Activated CD4-positive, alpha-beta T cell treated with anti-CD3 and anti-CD28 coated beads, Interleukin-2, amount 50 U/mL, for 48 hours (primary cell): ENCODE data around the gene TFCP2L1.

Experiments used
- DNase-seq, 2 experiments: peaks; one replicate each; pipeline ENCODE4 v3.0.0-alpha.2; 2020

Gene TFCP2L1

GRCh38 chr2:121218386-121218938 is 66.5 kb downstream of the TFCP2L1 start:
- no peak for DNase-seq

GRCh38 chr2:121217627-121218026 is 67.4 kb downstream of the TFCP2L1 start:
- DNase-seq: no peak

- no peak for DNase-seq
Observed at GRCh38 chr2:121214296-121214695, 70.7 kb downstream of the TFCP2L1 start.

GRCh38 chr2:121213386-121213785 is 71.6 kb downstream of the TFCP2L1 start:
- no peak for DNase-seq

GRCh38 chr2:121212661-121213325 is 72.2 kb downstream of the TFCP2L1 start:
- DNase-seq: no peak

GRCh38 chr2:121211689-121212151 is 73.3 kb downstream of the TFCP2L1 start:
- no peak for DNase-seq

- DNase-seq: no peak
Observed at GRCh38 chr2:121211251-121211650, 73.8 kb downstream of the TFCP2L1 start.

- no peak for DNase-seq
Observed at GRCh38 chr2:121210691-121211090, 74.3 kb downstream of the TFCP2L1 start.

GRCh38 chr2:121209014-121209610 is 75.9 kb downstream of the TFCP2L1 start:
- no peak for DNase-seq

- DNase-seq: no peak
Observed at GRCh38 chr2:121207494-121207893, 77.5 kb downstream of the TFCP2L1 start.

GRCh38 chr2:121205321-121205942 is 79.6 kb downstream of the TFCP2L1 start:
- DNase-seq: no peak

GRCh38 chr2:121203591-121204249 is 81.3 kb downstream of the TFCP2L1 start:
- DNase-seq: no peak

GRCh38 chr2:121202541-121203310 is 82.3 kb downstream of the TFCP2L1 start:
- no peak for DNase-seq

GRCh38 chr2:121201796-121202195 is 83.2 kb downstream of the TFCP2L1 start:
- no peak for DNase-seq

GRCh38 chr2:121200419-121201315 is 84.3 kb downstream of the TFCP2L1 start:
- no peak for DNase-seq

GRCh38 chr2:121200011-121200347 is 85.0 kb downstream of the TFCP2L1 start:
- no peak for DNase-seq

GRCh38 chr2:121199281-121200010 is 85.6 kb downstream of the TFCP2L1 start:
- no peak for DNase-seq

GRCh38 chr2:121197369-121198091 is 87.5 kb downstream of the TFCP2L1 start:
- DNase-seq: no peak

- no peak for DNase-seq
Observed at GRCh38 chr2:121196849-121197155, 88.2 kb downstream of the TFCP2L1 start.

GRCh38 chr2:121196132-121196848 is 88.7 kb downstream of the TFCP2L1 start:
- no peak for DNase-seq
